Measurements from ENCODE around the gene PTPN23. TPM values are rescaled to one million over a fixed set of nuclear protein-coding genes. Genes with fewer than 3 reads are reported as not detected.

PTPN23 gene
- total RNA-seq, 3 donors from 2014 or later, result 34.9 to 44.8 (median 42.2) TPM

DNA sequence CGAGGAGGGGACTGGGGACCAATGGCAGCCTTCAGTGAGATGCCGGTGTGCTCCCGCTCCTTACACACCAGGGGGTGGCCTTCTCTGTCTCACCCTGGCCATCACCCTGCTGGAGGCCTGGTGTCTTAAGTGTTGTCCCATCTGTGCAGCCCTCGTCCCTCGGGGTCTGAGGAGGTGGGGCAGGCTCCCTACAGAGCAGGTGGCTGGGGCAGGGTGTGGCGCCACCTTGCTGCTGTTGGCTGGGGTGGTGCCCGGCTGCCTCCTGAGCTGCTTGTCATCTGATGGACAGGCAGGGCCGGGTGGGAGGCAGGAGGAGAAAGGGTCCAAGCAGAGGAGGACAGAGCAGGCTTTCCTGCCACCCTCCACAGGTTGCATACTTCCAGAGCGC lies 25.9 kb downstream of the PTPN23 start:
- Mint-ChIP-seq H3K4me1 (ENCODE audit: low read depth) (no peaks in the 10 kb centered on the region), H3K4me3 (no peak overlapping the region), H3K9me3 (no peaks in the 10 kb centered on the region), H3K36me3 (ENCODE audit: insufficient read depth) (peaks cover 5% of the 10 kb centered on the region), H3K27me3 (ENCODE audit: low read depth) (no peaks in the 10 kb centered on the region)
- no peak for DNase-seq
- ATAC-seq, result no peak

DNA sequence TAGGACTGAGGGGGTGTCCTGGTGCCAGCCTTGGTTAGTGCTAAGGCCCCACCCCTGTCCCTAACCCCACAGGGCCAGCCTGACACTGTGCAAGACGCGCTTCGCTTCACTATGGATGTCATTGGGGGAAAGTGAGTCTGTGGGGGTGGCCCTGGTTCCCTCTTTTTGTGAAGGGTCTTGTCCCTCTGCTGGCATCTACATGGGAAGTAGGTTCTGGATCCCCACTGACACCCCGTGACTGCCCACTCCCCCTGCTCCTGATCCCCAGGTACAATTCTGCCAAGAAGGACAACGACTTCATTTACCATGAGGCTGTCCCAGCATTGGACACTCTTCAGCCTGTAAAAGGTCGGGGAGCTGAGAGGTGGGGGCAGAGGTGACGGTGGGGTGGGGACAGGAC lies 26.4 kb downstream of the PTPN23 start:
- Mint-ChIP-seq H3K9me3 (no peaks in the 10 kb centered on the region), H3K36me3 (ENCODE audit: insufficient read depth) (peaks cover 7% of the 10 kb centered on the region)

DNA sequence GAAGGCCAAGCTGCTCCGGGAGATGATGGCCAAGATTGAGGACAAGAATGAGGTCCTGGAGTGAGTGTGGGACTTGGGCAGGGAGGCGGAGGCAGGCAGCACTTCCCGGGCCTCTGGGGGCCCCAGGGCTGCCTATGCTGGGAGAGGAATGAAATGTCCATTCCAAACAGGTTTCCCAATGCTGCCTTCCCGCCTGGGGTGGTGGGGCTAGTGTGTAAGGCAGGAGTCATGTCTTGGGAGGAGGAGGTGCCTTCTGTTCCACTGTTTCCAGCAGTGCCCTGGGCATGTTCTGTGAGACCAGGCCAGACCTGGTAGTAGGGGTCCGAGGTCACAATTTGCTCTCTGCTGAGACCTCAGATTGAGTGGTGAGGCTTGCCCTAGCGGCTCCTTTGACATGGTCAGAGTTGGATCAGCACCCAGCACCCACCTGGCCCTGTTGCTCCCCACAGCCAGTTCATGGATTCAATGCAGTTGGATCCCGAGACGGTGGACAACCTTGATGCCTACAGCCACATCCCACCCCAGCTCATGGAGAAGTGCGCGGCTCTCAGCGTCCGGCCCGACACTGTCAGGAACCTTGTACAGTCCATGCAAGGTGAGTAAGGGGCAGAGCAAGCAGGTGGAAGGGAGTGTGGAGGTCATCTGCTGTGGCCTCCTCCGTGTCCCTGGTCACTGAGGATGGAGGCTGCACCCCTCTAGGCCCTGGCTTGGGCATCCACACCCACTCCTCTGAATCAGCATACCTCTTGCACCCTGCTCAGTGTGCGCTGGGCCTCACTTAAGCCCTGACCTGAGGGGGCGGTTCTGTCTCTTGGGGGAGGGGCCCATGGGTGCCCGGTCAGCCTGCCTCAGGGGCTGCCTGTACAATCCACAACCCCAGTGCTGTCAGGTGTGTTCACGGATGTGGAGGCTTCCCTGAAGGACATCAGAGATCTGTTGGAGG lies 27.3 kb downstream of the PTPN23 start:
- H3K9me3 Mint-ChIP-seq, result no peaks in the 10 kb centered on the region
- H3K36me3 Mint-ChIP-seq (ENCODE audit: insufficient read depth), result peaks cover 10% of the 10 kb centered on the region
- ATAC-seq, result no peak
- no peak overlapping the region for H3K4me3 Mint-ChIP-seq
- H3K4me1 Mint-ChIP-seq (ENCODE audit: low read depth), result no peaks in the 10 kb centered on the region
- H3K27me3 Mint-ChIP-seq (ENCODE audit: low read depth), result no peaks in the 10 kb centered on the region
- DNase-seq, result no peak

More for the DNA sequence above, 26.4 kb downstream of the PTPN23 start:
- DNase-seq (no peak), ATAC-seq (no peak)
- Mint-ChIP-seq H3K27me3 (ENCODE audit: low read depth) (no peaks in the 10 kb centered on the region), H3K4me3 (no peak overlapping the region), H3K4me1 (ENCODE audit: low read depth) (no peaks in the 10 kb centered on the region)

DNA sequence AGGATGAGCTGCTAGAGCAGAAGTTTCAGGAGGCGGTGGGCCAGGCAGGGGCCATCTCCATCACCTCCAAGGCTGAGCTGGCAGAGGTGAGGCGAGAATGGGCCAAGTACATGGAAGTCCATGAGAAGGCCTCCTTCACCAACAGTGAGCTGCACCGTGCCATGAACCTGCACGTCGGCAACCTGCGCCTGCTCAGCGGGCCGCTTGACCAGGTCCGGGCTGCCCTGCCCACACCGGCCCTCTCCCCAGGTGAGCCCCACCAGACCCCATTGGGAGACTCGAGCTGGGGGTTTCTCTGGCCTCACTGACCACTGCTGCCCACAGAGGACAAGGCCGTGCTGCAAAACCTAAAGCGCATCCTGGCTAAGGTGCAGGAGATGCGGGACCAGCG lies 28.0 kb downstream of the PTPN23 start:
- Mint-ChIP-seq H3K9me3 (no peaks in the 10 kb centered on the region), H3K27me3 (ENCODE audit: low read depth) (no peaks in the 10 kb centered on the region), H3K36me3 (ENCODE audit: insufficient read depth) (peaks cover 11% of the 10 kb centered on the region), H3K4me3 (no peak overlapping the region), H3K4me1 (ENCODE audit: low read depth) (no peaks in the 10 kb centered on the region)
- DNase-seq (no peak), ATAC-seq (no peak)

DNA sequence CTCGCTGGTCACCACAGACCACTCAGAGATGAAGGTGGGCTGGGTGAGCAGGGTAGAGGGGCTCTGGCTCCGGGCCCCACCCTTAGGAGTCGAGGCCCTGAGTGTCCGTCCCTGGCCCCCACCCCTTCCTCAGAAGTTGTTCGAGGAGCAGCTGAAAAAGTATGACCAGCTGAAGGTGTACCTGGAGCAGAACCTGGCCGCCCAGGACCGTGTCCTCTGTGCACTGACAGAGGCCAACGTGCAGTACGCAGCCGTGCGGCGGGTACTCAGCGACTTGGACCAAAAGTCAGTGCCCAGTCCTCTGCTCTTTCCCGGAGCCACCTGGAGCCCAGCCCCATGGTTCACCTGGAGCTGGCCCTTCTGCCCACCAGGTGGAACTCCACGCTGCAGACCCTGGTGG lies 28.5 kb downstream of the PTPN23 start:
- Mint-ChIP-seq H3K4me3 (no peak overlapping the region), H3K4me1 (ENCODE audit: low read depth) (no peaks in the 10 kb centered on the region), H3K36me3 (ENCODE audit: insufficient read depth) (peaks cover 9% of the 10 kb centered on the region), H3K9me3 (no peaks in the 10 kb centered on the region), H3K27me3 (ENCODE audit: low read depth) (no peaks in the 10 kb centered on the region)
- DNase-seq, result no peak
- ATAC-seq, result no peak

DNA sequence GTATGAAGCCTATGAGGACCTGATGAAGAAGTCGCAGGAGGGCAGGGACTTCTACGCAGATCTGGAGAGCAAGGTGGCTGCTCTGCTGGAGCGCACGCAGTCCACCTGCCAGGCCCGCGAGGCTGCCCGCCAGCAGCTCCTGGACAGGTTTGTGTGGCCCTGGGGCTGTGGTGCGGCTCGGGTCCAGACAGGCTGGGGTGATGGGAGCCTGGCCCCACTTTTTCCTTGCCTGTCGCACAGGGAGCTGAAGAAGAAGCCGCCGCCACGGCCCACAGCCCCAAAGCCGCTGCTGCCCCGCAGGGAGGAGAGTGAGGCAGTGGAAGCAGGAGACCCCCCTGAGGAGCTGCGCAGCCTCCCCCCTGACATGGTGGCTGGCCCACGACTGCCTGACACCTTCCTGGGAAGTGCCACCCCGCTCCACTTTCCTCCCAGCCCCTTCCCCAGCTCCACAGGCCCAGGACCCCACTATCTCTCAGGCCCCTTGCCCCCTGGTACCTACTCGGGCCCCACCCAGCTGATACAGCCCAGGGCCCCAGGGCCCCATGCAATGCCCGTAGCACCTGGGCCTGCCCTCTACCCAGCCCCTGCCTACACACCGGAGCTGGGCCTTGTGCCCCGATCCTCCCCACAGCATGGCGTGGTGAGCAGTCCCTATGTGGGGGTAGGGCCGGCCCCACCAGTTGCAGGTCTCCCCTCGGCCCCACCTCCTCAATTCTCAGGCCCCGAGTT lies 29.0 kb downstream of the PTPN23 start:
- DNase-seq (no peak), ATAC-seq (no peak)
- peaks cover 10% of the 10 kb centered on the region for H3K36me3 Mint-ChIP-seq (ENCODE audit: insufficient read depth)
- no peaks in the 10 kb centered on the region for H3K4me1 Mint-ChIP-seq (ENCODE audit: low read depth)
- H3K9me3 Mint-ChIP-seq, result no peaks in the 10 kb centered on the region
- no peaks in the 10 kb centered on the region for H3K27me3 Mint-ChIP-seq (ENCODE audit: low read depth)
- no peak overlapping the region for H3K4me3 Mint-ChIP-seq

DNA sequence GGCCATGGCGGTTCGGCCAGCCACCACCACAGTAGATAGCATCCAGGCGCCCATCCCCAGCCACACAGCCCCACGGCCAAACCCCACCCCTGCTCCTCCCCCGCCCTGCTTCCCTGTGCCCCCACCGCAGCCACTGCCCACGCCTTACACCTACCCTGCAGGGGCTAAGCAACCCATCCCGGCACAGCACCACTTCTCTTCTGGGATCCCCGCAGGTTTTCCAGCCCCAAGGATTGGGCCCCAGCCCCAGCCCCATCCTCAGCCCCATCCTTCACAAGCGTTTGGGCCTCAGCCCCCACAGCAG lies 29.5 kb downstream of the PTPN23 start:
- no peaks in the 10 kb centered on the region for H3K9me3 Mint-ChIP-seq
- ATAC-seq (no peak), DNase-seq (no peak)
- H3K36me3 Mint-ChIP-seq (ENCODE audit: insufficient read depth), result peaks cover 15% of the 10 kb centered on the region
- H3K27me3 Mint-ChIP-seq (ENCODE audit: low read depth), result no peaks in the 10 kb centered on the region
- no peak overlapping the region for H3K4me3 Mint-ChIP-seq
- H3K4me1 Mint-ChIP-seq (ENCODE audit: low read depth), result no peaks in the 10 kb centered on the region

DNA sequence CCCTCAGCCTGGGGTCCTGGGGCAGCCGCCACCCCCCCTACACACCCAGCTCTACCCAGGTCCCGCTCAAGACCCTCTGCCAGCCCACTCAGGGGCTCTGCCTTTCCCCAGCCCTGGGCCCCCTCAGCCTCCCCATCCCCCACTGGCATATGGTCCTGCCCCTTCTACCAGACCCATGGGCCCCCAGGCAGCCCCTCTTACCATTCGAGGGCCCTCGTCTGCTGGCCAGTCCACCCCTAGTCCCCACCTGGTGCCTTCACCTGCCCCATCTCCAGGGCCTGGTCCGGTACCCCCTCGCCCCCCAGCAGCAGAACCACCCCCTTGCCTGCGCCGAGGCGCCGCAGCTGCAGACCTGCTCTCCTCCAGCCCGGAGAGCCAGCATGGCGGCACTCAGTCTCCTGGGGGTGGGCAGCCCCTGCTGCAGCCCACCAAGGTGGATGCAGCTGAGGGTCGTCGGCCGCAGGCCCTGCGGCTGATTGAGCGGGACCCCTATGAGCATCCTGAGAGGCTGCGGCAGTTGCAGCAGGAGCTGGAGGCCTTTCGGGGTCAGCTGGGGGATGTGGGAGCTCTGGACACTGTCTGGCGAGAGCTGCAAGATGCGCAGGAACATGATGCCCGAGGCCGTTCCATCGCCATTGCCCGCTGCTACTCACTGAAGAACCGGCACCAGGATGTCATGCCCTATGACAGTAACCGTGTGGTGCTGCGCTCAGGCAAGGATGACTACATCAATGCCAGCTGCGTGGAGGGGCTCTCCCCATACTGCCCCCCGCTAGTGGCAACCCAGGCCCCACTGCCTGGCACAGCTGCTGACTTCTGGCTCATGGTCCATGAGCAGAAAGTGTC lies 30.2 kb downstream of the PTPN23 start:
- Mint-ChIP-seq H3K9me3 (no peaks in the 10 kb centered on the region), H3K4me1 (ENCODE audit: low read depth) (no peaks in the 10 kb centered on the region), H3K4me3 (no peak overlapping the region), H3K36me3 (ENCODE audit: insufficient read depth) (peaks cover 16% of the 10 kb centered on the region), H3K27me3 (ENCODE audit: low read depth) (no peaks in the 10 kb centered on the region)
- DNase-seq, result no peak
- no peak for ATAC-seq

DNA sequence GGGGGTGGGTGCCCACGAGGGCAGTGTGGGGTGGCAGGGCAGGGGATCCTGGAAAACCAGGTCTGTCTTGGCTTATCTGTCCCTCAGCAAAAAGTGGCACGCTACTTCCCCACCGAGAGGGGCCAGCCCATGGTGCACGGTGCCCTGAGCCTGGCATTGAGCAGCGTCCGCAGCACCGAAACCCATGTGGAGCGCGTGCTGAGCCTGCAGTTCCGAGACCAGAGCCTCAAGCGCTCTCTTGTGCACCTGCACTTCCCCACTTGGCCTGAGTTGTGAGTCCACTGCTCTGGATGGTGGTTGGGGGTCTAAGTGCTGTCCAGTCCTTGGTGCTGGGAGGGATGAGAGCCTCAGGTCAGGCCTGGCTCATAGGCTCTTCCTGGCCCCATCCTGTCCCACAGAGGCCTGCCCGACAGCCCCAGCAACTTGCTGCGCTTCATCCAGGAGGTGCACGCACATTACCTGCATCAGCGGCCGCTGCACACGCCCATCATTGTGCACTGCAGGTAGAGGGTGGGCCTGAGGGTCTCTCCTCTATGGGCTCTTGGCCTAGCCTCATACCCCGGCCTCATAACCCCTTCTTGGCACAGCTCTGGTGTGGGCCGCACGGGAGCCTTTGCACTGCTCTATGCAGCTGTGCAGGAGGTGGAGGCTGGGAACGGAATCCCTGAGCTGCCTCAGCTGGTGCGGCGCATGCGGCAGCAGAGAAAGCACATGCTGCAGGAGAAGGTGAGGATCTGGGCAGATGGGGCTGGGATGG lies 31.1 kb downstream of the PTPN23 start:
- peaks cover 20% of the 10 kb centered on the region for H3K36me3 Mint-ChIP-seq (ENCODE audit: insufficient read depth)
- ATAC-seq (no peak), DNase-seq (no peak)
- no peaks in the 10 kb centered on the region for H3K4me1 Mint-ChIP-seq (ENCODE audit: low read depth)
- H3K27me3 Mint-ChIP-seq (ENCODE audit: low read depth), result no peaks in the 10 kb centered on the region
- no peak overlapping the region for H3K4me3 Mint-ChIP-seq
- no peaks in the 10 kb centered on the region for H3K9me3 Mint-ChIP-seq

DNA sequence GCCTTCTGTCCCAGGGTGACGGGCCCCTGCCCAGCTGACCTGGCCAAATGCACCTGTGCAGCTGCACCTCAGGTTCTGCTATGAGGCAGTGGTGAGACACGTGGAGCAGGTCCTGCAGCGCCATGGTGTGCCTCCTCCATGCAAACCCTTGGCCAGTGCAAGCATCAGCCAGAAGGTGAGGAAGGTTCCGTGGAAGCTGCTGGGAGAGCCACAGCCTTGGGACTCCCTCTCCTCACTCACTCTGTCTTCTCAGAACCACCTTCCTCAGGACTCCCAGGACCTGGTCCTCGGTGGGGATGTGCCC lies 31.6 kb downstream of the PTPN23 start:
- H3K9me3 Mint-ChIP-seq, result no peaks in the 10 kb centered on the region
- no peaks in the 10 kb centered on the region for H3K27me3 Mint-ChIP-seq (ENCODE audit: low read depth)
- ATAC-seq (no peak), DNase-seq (no peak)
- peaks cover 22% of the 10 kb centered on the region for H3K36me3 Mint-ChIP-seq (ENCODE audit: insufficient read depth)
- no peaks in the 10 kb centered on the region for H3K4me1 Mint-ChIP-seq (ENCODE audit: low read depth)
- no peak overlapping the region for H3K4me3 Mint-ChIP-seq

DNA sequence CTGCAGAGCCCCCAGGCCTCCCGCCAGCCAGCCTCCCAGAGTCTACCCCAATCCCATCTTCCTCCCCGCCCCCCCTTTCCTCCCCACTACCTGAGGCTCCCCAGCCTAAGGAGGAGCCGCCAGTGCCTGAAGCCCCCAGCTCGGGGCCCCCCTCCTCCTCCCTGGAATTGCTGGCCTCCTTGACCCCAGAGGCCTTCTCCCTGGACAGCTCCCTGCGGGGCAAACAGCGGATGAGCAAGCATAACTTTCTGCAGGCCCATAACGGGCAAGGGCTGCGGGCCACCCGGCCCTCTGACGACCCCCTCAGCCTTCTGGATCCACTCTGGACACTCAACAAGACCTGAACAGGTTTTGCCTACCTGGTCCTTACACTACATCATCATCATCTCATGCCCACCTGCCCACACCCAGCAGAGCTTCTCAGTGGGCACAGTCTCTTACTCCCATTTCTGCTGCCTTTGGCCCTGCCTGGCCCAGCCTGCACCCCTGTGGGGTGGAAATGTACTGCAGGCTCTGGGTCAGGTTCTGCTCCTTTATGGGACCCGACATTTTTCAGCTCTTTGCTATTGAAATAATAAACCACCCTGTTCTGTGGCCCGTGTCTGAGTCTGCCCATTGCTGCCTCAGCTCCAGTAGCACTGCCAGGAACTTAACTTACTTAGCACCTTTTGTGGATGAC lies 32.2 kb downstream of the PTPN23 start:
- Mint-ChIP-seq H3K27me3 (ENCODE audit: low read depth) (no peaks in the 10 kb centered on the region), H3K4me1 (ENCODE audit: low read depth) (no peaks in the 10 kb centered on the region), H3K4me3 (no peak overlapping the region), H3K36me3 (ENCODE audit: insufficient read depth) (peaks cover 22% of the 10 kb centered on the region), H3K9me3 (no peaks in the 10 kb centered on the region)
- no peak for ATAC-seq
- no peak for DNase-seq

DNA sequence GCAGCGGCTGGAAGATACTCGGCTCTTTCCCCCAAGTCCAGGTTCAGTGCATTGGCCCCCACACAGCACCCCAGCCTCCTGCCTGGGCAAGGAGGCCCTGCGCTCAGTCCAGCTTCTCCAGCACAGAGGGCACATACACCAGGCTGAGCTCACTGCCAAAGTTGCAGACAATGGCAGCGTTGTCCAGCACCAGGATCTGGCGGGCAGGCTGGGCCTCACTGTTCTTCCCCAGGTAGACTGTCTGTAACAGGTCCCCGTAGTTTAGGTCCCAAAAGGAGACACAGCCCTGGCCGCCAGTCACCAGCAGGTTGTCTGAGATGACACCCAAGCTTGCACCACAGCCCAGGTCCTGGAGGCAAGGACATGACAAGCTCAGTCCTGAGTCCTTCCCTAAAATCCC lies 32.9 kb downstream of the PTPN23 start:
- ATAC-seq (no peak), DNase-seq (no peak)
- Mint-ChIP-seq H3K36me3 (ENCODE audit: insufficient read depth) (peaks cover 22% of the 10 kb centered on the region), H3K9me3 (no peaks in the 10 kb centered on the region), H3K4me3 (no peak overlapping the region), H3K4me1 (ENCODE audit: low read depth) (no peaks in the 10 kb centered on the region), H3K27me3 (ENCODE audit: low read depth) (no peaks in the 10 kb centered on the region)

DNA sequence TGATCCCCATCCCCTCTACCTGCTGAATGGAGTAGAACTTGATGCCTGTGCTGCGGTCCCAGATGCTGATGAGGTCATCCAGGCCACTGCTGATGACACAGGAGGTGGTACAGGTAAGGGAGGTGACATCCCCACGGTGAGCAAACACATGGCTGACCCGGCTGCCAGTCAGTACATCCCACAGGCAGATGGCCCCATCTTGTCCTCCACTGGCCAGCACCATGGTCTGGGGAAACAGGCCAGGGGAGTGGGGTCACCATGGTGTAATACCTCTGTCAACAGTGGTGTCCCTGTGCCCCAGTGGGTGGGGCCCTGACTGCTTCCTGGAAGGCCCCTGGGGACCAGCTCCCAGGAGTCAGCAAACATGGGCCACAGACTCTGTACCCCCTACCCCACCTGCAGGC lies 33.3 kb downstream of the PTPN23 start:
- no peaks in the 10 kb centered on the region for H3K27me3 Mint-ChIP-seq (ENCODE audit: low read depth)
- H3K4me1 Mint-ChIP-seq (ENCODE audit: low read depth), result no peaks in the 10 kb centered on the region
- DNase-seq (no peak), ATAC-seq (no peak)
- peaks cover 25% of the 10 kb centered on the region for H3K36me3 Mint-ChIP-seq (ENCODE audit: insufficient read depth)
- no peaks in the 10 kb centered on the region for H3K9me3 Mint-ChIP-seq
- no peak overlapping the region for H3K4me3 Mint-ChIP-seq

All from activated T-cell treated with anti-CD3 and anti-CD28 coated beads, Interleukin-2, amount 50 U/mL, for 4 hours (primary cell).